Endothelial cell of umbilical vein (primary cell): Measurements from ENCODE around the gene APCDD1. TPM values are rescaled to one million over a fixed set of nuclear protein-coding genes. Genes with fewer than 3 reads are reported as not detected.

Experiments used
- BruUV-seq: library from RNA; stranded (reverse); fragments of 400-500 nt; replicated peaks from 2 replicates; lab custom pipeline; 2021; lab: Mats Ljungman, UMichigan
- CTCF ChIA-PET: fragments of 300-600, 350-600 bp; sonication (Branson Sonifier 250); formaldehyde crosslinking; loops from one replicate; lab custom pipeline; 2021; ENCODE audit warnings: antibody characterized with exemption, inconsistent platforms; lab: Charles Lee
- POLR2A ChIA-PET: fragments of 300-600, 350-600 bp; sonication (Branson Sonifier 250); formaldehyde crosslinking; loops from one replicate; lab custom pipeline; 2021; ENCODE audit warnings: antibody characterized with exemption, inconsistent platforms; lab: Charles Lee
- DNase-seq: peaks from one replicate; pipeline ENCODE4 v3.0.0-alpha.2; 2011; ENCODE audit warnings: low read depth, low spot score
- FAIRE-seq: peaks from 2 replicates; lab custom pipeline; 2011; peaks lifted over from hg19 to GRCh38; lab: Jason Lieb, UNC
- H2AFZ ChIP-seq: 2 replicates; pipeline ENCODE4 v1.6.0; 2012; ENCODE audit warnings: low read depth, low read length, control low read depth, inconsistent platforms
- H3K27ac ChIP-seq: 2 replicates; pipeline ENCODE4 v1.5.1; 2011; ENCODE audit warnings: low read depth, mild to moderate bottlenecking, control low read depth, low read length, moderate library complexity; ENCODE audit not compliant: insufficient read depth
- H3K27me3 ChIP-seq, 2 experiments: 2 replicates each; pipeline versions ENCODE4 v1.6.0 to v1.6.1; 2011; ENCODE audit warnings: low read length in 2 of 2, mixed read lengths in 1 of 2; ENCODE audit not compliant: control insufficient read depth in 2 of 2, insufficient read depth in 2 of 2
- H3K36me3 ChIP-seq, 2 experiments: 2 replicates in 1 of 2; 3 replicates in 1 of 2; pipeline ENCODE4 v1.5.1; 2011; ENCODE audit warnings: low read length in 2 of 2, mild to moderate bottlenecking in 1 of 2, moderate library complexity in 1 of 2; ENCODE audit not compliant: control insufficient read depth in 2 of 2, insufficient read depth in 2 of 2; ENCODE audit errors: extremely low read depth in 1 of 2
- H3K4me1 ChIP-seq: 3 replicates; pipeline ENCODE4 v1.5.1; 2011; ENCODE audit warnings: mild to moderate bottlenecking, low read length; ENCODE audit not compliant: control insufficient read depth, insufficient read depth; ENCODE audit errors: extremely low read depth
- H3K4me2 ChIP-seq: 2 replicates; pipeline ENCODE4 v1.6.1; 2011; ENCODE audit warnings: low read length, control low read depth, mixed read lengths; ENCODE audit not compliant: insufficient read depth
- H3K4me3 ChIP-seq, 3 experiments: fragments of 200-600 bp in 1 of 3; sonication (generic), shearing (Covaris generic) in 1 of 3; replicated peaks in 1 of 3; 2 replicates each; pipeline ENCODE4 v1.5.1; 2011 to 2016; ENCODE audit warnings: control low read depth in 3 of 3, low read length in 3 of 3, mild to moderate bottlenecking in 2 of 3, inconsistent platforms in 1 of 3, low read depth in 1 of 3, moderate library complexity in 1 of 3; ENCODE audit not compliant: insufficient read depth in 1 of 3
- H3K79me2 ChIP-seq: 2 replicates; pipeline ENCODE4 v1.6.0; 2012; ENCODE audit warnings: low read length, inconsistent platforms; ENCODE audit not compliant: control insufficient read depth, insufficient read depth
- H3K9ac ChIP-seq: replicated peaks from 2 replicates; pipeline ENCODE3; 2011; ENCODE audit warnings: low read length, control low read depth; ENCODE audit not compliant: insufficient read depth; ENCODE audit errors: extremely low read depth
- H3K9me1 ChIP-seq: replicated peaks from 3 replicates; pipeline ENCODE4 v1.6.0; 2011; ENCODE audit warnings: mild to moderate bottlenecking, low read length; ENCODE audit not compliant: control insufficient read depth, insufficient read depth; ENCODE audit errors: extremely low read depth
- H3K9me3 ChIP-seq: replicated peaks from 2 replicates; pipeline ENCODE4 v1.5.1; 2012; ENCODE audit warnings: low read length, inconsistent platforms; ENCODE audit not compliant: control insufficient read depth, insufficient read depth
- H4K20me1 ChIP-seq: replicated peaks from 2 replicates; pipeline ENCODE3; 2011; ENCODE audit warnings: mild to moderate bottlenecking, low read length; ENCODE audit not compliant: control insufficient read depth, insufficient read depth; ENCODE audit errors: extremely low read depth
- EZH2 ChIP-seq: IDR thresholded peaks from 2 replicates; pipeline ENCODE4 v1.6.1; 2012; ENCODE audit warnings: borderline replicate concordance, low read depth, mild to moderate bottlenecking, moderate library complexity, low read length, inconsistent platforms; ENCODE audit not compliant: severe bottlenecking
- FOS ChIP-seq: IDR thresholded peaks from 2 replicates; pipeline ENCODE4 v1.6.1; 2011; ENCODE audit warnings: mild to moderate bottlenecking, low read length, moderate library complexity, borderline replicate concordance; ENCODE audit not compliant: insufficient read depth
- GATA2 ChIP-seq: IDR thresholded peaks from 2 replicates; pipeline ENCODE4 v1.7.0; 2011; ENCODE audit warnings: low read depth, mild to moderate bottlenecking, moderate library complexity, mixed read lengths, low read length; ENCODE audit not compliant: insufficient read length, insufficient read depth
- JUN ChIP-seq: IDR thresholded peaks from 2 replicates; pipeline ENCODE4 v1.6.1; 2011; ENCODE audit warnings: borderline replicate concordance, low read depth; ENCODE audit not compliant: insufficient read length, insufficient read depth
- MYC ChIP-seq: IDR thresholded peaks from one replicate; pipeline ENCODE4 v1.6.1; 2011; ENCODE audit warnings: mild to moderate bottlenecking, low read depth, low read length
- POLR2A ChIP-seq: IDR thresholded peaks from 2 replicates; pipeline ENCODE4 v1.6.1; 2012; ENCODE audit warnings: low read depth, mild to moderate bottlenecking, control low read depth, low read length
- POLR2AphosphoS5 ChIP-seq: IDR thresholded peaks from 2 replicates; pipeline ENCODE4 v1.6.1; 2012; ENCODE audit warnings: low read depth, mild to moderate bottlenecking, control low read depth, low read length, moderate library complexity; ENCODE audit not compliant: insufficient read depth
- dilution Hi-C: fragments of 300-500 bp; cut with MboI; formaldehyde crosslinking; loops from one replicate; pipeline ENCODE4 v1.15.0; 2019; ENCODE audit warnings: low sequenced_read_pairs; ENCODE audit not compliant: extremely low pct_ligation_motif_present
- intact Hi-C: fragments of 100-400 bp; cut with micrococcal nuclease; formaldehyde crosslinking; loops from one replicate; pipeline ENCODE4 v1.10.0; 2022
- polyA plus RNA-seq, 4 experiments: library from polyadenylated mRNA; depleted of rRNA in 3 of 4; stranded (reverse) in 3 of 4; unstranded in 1 of 4; fragments of >200 nt; gene quantifications; 2 replicates each; pipeline versions ENCODE4 v1.2.1 to v1.2.3, GENCODE V29; 2011 to 2012; ENCODE audit warnings: missing spikeins in 1 of 4
- total RNA-seq: library from RNA; stranded (reverse); gene quantifications from 2 replicates; pipeline ENCODE4 v1.2.3, GENCODE V29; 2021
- TF ChIP-seq, protein P1 (sequence below): IDR thresholded peaks from 2 replicates; pipeline ENCODE4 v1.6.1; 2011; ENCODE audit not compliant: insufficient read depth, insufficient read length
- TF ChIP-seq, protein P2 (sequence below), 2 donors: IDR thresholded peaks; 1 replicate in 1 of 2; 2 replicates in 1 of 2; pipeline ENCODE4 v1.5.1; 2011; ENCODE audit warnings: low read length in 2 of 2, mild to moderate bottlenecking in 2 of 2, moderate library complexity in 2 of 2, control low read depth in 1 of 2, inconsistent platforms in 1 of 2, low read depth in 1 of 2; ENCODE audit not compliant: insufficient read depth in 1 of 2; ENCODE audit errors: extremely low read depth in 1 of 2

APCDD1 gene
- total and polyA plus RNA-seq, 2 donors (not counting 3 experiments of a cell fraction or from before 2014, with no cell fraction given), result 0.95 to 1.4 TPM

DNA sequence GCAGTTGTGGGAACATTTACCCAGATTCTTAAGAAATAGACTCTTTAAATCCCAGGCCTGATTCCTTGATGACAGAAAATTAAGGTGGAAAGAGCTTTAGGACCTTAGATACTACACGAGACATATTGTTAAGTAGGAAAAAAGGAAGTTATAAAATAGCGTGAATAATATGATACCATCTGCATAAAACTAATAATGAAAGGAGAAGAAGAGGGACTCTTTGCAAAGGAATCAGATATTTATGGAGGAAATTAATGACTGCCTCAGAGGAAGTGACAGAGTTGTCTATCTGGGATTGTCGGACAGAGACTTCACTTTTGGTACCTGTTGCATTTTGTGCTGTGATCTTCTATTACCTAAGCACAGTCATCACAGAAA is 20.8 kb downstream of the APCDD1 start:
- DNase-seq (no peak), FAIRE-seq (no peak)
- intact Hi-C loops, result no loop called here
- ChIA-PET CTCF (no interaction called here), POLR2A (no interaction called here)
- dilution Hi-C loops, result no loop called here
- BruUV-seq, result no TSS peak
- H3K4me1 ChIP-seq, result no peaks in the 10 kb centered on the region
- H3K27ac ChIP-seq, result no peak overlapping the region
- no peaks in the 10 kb centered on the region for H3K79me2 ChIP-seq
- TF ChIP-seq, protein P1, sequence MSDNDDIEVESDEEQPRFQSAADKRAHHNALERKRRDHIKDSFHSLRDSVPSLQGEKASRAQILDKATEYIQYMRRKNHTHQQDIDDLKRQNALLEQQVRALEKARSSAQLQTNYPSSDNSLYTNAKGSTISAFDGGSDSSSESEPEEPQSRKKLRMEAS, result no peak
- no peak for TF ChIP-seq JUN
- no peak for TF ChIP-seq GATA2
- no peak for TF ChIP-seq FOS
- TF ChIP-seq POLR2A, result no peak
- TF ChIP-seq POLR2AphosphoS5, result no peak
- no peak for TF ChIP-seq MYC
- TF ChIP-seq EZH2, result no peak
- TF ChIP-seq, protein P2, sequence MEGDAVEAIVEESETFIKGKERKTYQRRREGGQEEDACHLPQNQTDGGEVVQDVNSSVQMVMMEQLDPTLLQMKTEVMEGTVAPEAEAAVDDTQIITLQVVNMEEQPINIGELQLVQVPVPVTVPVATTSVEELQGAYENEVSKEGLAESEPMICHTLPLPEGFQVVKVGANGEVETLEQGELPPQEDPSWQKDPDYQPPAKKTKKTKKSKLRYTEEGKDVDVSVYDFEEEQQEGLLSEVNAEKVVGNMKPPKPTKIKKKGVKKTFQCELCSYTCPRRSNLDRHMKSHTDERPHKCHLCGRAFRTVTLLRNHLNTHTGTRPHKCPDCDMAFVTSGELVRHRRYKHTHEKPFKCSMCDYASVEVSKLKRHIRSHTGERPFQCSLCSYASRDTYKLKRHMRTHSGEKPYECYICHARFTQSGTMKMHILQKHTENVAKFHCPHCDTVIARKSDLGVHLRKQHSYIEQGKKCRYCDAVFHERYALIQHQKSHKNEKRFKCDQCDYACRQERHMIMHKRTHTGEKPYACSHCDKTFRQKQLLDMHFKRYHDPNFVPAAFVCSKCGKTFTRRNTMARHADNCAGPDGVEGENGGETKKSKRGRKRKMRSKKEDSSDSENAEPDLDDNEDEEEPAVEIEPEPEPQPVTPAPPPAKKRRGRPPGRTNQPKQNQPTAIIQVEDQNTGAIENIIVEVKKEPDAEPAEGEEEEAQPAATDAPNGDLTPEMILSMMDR (IDR thresholded peaks at IDR 0.05; ENCODE audit: extremely low read depth in 1 of 2, insufficient read depth in 1 of 2, low read depth in 1 of 2, low read length in 2 of 2), result no peak
- no peak overlapping the region for H2AFZ ChIP-seq
- no peaks in the 10 kb centered on the region for H3K9me3 ChIP-seq
- no peak overlapping the region for H3K4me3 ChIP-seq
- no peaks in the 10 kb centered on the region for H3K36me3 ChIP-seq
- no peak overlapping the region for H3K4me2 ChIP-seq
- no peak overlapping the region for H3K9ac ChIP-seq
- H3K9me1 ChIP-seq, result no peaks in the 10 kb centered on the region
- H4K20me1 ChIP-seq, result no peaks in the 10 kb centered on the region
- H3K27me3 ChIP-seq, result peaks cover 0 to 2% of the 10 kb centered on the region in 2 experiments
